Measurements from ENCODE around the gene DNAJC7.

GRCh38 chr17:41984454-41984853, 32.8 kb downstream of the DNAJC7 start:
- no peak for TF ChIP-seq CTCF (IDR thresholded peaks at IDR 0.05)
- no peak for TF ChIP-seq POLR2A (IDR thresholded peaks at IDR 0.05)

All from adrenal gland (tissue), 5 donors.